Head of caudate nucleus (tissue), 42 donors: Measurements from ENCODE around the gene CAMSAP1.

Source experiments
- DNase-seq, 42 donors: peaks; one replicate each; pipeline versions ENCODE4 v3.0.0 to v3.0.0-alpha.2; 2020 to 2021; ENCODE audit warnings: mixed read lengths in 7 of 42
- intact Hi-C: fragments of 100-400 bp; cut with DNase I; formaldehyde crosslinking; loops from one replicate; pipeline ENCODE4 v1.15.0; 2022

Gene CAMSAP1

DNA sequence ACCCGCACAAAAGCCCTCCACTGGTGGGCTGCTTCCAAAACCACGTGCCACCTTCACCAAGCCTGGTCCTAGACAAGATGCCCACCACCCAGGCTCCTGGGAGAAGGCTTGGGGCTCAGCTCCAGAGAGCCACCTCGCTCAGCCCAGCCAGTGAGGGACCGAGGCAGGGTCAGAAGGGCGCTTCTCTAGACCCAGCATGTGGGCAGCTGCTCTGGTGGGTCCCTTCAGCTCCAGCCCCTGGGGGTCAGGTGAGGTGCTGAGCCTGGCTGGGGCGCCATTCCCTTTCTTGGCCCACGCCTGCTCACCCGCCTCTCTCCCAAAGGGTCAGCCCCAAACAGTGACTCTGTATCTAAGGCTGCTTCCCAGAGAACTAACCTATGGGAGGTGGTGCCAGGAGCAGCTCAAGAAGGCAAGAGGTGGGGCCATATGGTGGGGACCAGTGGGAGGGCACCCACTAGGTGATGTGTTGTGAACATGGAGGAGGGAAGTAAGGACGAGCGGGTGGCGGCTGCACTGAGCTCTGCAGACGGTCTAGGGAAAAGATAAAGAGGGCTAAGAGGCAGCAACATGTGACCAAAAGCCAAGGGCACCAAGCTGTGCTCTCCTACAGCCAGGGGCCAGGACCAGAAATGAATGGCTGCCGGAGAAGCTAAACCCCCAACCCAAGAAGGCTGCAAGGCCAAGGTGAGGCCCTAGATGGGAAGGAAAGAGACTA lies 79.3 kb downstream of the CAMSAP1 start:
- intact Hi-C loops: no loop called here
- DNase-seq: peak in 1 of 42 donors; percentile 34

DNA sequence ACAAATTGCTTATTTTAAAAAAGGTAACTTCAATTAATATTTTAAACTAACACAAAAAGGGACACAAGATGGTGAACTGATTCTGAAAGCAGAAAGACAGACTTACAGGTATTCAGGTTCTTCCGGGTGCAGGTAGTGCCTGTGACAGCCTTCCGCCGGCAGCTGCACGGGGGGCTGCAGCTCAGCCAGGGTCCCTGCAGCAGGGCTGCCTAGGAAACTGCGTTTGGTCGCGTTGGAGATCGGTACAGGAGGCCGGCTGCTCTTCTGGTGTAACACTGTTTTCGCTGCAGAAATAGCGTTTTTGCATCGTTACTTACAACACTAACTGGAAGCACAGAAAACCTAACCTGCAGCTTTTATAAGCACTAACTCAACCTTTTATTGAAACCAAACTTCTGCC lies 80.0 kb downstream of the CAMSAP1 start:
- intact Hi-C loops: no loop called here
- no peak for DNase-seq

- peak in 1 of 42 donors; percentile 37 for DNase-seq
- intact Hi-C loops: no loop called here
Observed at GRCh38 chr9:135826188-135826545, 81.2 kb downstream of the CAMSAP1 start.

DNA sequence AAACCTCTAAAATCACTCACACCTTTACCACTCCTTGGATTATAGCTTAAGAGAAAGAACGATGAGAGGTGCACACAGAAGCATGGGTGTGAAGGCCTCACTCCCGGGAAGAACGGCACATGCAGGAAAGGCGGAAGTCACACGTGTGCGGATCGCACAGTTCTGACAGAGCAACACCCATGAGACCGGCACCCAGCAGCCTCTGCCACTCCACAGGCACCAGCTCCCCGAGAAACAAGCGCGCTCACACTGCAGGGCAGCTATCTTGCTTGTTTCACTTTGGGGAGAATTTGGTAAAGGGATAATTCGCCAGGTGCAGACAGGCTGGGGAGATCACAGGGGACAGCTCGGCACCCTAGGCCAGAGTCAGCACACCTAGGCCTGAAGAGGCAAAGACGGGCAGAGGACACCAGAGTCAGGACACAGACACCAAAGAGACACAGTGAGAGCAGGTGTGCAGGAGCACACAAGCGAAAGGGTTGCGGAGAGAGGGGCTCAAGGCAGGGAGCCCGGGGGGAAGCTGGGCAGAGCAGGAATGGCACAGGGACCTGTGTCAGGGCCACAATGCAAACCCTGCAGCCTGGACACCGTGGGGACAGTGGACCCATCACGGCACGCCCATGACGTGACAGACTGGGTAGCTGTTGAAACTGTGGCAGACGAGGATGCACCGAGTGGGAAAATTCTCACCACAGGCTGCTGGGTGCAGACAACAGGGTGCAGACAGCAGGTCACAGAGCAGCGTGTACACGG lies 81.7 kb downstream of the CAMSAP1 start:
- intact Hi-C loops: no loop called here
- peak in 18 of 42 donors; percentile 13 to 58 (median 37) for DNase-seq

DNA sequence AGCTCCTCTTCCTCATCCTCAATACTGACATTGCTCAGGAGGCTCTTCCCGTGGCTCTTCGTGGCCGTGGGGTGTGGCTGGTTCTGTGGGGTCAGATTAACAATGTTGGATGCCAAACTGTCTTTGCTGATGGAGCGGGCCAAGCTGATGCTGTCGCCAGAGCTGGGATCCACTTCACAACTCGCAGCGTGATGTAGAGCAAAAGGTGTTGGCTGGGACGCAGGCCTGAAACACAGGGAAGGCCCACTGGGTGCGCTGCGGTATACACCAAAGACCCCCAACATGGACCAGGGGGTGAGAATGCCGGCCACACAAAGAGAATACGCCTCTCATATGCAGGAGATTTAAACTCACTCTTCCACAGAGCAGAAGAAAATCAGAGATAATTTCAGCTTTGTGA lies 84.3 kb downstream of the CAMSAP1 start:
- intact Hi-C loops: no loop called here
- no peak for DNase-seq

DNA sequence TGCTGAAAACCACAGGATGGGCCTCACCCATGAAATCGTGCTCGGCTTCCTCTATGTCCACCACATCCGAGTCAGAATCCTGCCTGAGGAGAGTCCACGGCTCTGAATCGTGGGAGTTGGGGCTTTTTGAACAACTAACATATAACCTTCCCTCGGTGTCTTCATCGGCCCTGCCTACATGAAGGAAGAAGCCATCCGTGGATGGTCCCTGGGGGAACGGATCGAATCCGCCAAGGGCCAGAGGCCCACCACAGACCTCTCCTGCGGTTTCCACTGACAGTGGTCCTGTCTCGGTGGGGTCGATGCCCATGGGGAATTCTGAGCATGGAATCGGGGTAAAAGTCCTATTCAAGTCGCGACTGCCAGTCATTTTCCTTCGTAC lies 85.0 kb downstream of the CAMSAP1 start:
- DNase-seq: peak in 1 of 42 donors; percentile 37
- intact Hi-C loops: no loop called here

- peak in 1 of 42 donors; percentile 44 for DNase-seq
- intact Hi-C loops: no loop called here
Observed at GRCh38 chr9:135821733-135822373, 85.5 kb downstream of the CAMSAP1 start.

- peak in 1 of 42 donors; percentile 39 for DNase-seq
Observed at GRCh38 chr9:135821116-135821515, 86.2 kb downstream of the CAMSAP1 start.

GRCh38 chr9:135820661-135821060 lies 86.7 kb downstream of the CAMSAP1 start:
- DNase-seq: no peak
- intact Hi-C loops: no loop called here

More at GRCh38 chr9:135821116-135821515, 86.2 kb downstream of the CAMSAP1 start:
- intact Hi-C loops: no loop called here

DNA sequence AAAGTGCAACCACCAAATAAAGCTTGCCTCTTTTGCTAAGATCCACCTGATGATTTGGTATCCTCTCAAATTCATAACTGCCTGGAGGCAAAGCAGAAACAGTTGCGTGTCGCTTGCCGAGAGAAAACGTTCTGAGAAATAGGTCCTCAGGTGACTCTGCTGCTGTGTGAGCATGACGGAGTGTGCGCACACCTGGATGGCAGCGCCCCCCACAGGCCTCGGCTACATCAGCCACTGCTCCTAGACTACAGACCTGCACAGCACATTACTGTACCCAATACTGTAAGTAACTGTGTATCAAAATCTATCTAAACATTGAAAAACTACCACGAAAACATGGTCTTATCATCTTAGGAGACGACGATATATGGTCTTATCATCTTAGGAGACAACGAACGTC lies 87.4 kb downstream of the CAMSAP1 start:
- peak in 1 of 42 donors; percentile 36 for DNase-seq
- intact Hi-C loops: no loop called here

- peak in 2 of 42 donors; percentile 2 to 35 for DNase-seq
- intact Hi-C loops: no loop called here
Observed at GRCh38 chr9:135818718-135819475, 88.4 kb downstream of the CAMSAP1 start.

DNA sequence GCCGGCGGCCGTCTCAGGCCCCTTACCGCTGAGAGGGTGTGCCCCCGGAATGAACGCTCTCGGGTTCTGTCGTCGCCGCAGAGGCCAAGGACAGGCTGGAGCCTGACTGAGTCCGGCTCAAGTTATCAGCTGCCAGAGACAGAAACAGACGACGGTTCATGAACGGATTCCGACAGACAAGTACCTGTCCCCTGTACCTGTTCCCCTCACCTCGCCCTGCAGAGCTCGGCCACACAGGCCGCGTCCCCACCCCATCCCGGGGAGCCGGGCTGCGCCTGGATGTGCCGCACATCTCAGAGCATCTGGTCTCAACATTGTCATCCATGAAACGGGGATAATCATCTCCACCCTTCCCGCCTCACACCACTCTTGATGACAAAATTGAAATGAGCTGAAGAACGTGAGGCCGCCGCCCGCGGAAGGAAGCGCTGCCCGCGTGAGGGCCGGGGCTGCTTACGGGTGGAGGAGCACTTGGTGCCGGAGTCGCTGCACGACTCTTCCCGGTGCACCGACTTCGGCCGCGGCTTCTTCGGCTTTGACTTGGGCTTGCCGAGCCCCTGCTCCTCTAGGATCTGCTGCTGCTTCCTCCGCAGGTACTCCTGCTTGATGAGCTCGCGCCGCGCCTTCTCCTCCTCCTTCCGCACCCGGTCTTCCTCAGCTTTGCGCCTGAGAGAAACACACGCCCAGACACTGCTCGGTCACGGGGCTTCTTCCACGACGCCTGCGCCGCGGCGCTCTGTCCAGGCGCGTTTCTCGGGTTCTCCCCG lies 89.2 kb downstream of the CAMSAP1 start:
- intact Hi-C loops: no loop called here
- DNase-seq: peak in 2 of 42 donors; percentile 1 to 39

GRCh38 chr9:135816651-135816970 lies 90.7 kb downstream of the CAMSAP1 start:
- peak in 1 of 42 donors; percentile 40 for DNase-seq
- intact Hi-C loops: no loop called here

- peak in 1 of 42 donors; percentile 26 for DNase-seq
- intact Hi-C loops: no loop called here
Observed at GRCh38 chr9:135815830-135816650, 91.3 kb downstream of the CAMSAP1 start.

- DNase-seq: peak in 1 of 42 donors; percentile 6
- intact Hi-C loops: no loop called here
Observed at GRCh38 chr9:135815413-135815812, 91.9 kb downstream of the CAMSAP1 start.

DNA sequence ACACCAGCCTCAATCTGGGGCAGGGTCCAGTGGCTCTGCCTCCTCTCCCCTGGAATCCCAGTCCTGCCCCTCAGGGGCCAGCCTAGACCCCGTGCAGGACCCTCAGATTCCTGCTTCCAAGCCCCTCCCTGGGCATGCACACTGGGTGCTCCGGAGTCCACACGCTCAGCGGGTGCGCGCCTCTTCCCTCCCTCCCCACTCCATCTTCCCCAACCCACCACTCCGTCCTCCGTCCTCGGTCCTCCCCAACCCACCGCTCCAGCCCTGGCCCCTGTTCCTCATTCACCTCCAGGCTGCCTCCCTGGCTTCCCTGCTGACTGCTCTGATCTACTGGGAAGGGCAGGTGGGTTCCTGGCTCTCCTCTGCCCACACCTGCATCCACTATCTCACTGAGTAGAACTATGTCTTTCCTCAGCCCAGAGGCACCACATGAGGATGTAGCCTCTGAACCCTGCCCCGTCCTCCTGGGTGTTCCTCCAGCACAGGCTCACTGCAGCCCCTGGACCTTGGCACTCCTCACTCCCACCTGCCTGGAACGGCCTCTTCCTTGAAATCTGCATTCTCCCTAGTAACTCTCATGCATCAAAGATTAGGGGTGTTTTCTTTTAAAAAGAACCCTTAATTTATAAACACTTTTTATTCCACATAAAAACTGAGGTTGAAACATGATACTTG lies 92.8 kb downstream of the CAMSAP1 start:
- DNase-seq: peak in 2 of 42 donors; percentile 2 to 30
- intact Hi-C loops: no loop called here

- intact Hi-C loops: no loop called here
- peak in 3 of 42 donors; percentile 4 to 32 (median 18) for DNase-seq
Observed at GRCh38 chr9:135813671-135814290, 93.6 kb downstream of the CAMSAP1 start.
